ENCODE measurements around the gene MRPL3. TPM values are rescaled to one million over a fixed set of nuclear protein-coding genes. Genes with fewer than 3 reads are reported as not detected.

MRPL3 gene
- polyA plus RNA-seq, 12 donors, result 68.3 to 147 (median 82.7) TPM; not detected in 1

DNA sequence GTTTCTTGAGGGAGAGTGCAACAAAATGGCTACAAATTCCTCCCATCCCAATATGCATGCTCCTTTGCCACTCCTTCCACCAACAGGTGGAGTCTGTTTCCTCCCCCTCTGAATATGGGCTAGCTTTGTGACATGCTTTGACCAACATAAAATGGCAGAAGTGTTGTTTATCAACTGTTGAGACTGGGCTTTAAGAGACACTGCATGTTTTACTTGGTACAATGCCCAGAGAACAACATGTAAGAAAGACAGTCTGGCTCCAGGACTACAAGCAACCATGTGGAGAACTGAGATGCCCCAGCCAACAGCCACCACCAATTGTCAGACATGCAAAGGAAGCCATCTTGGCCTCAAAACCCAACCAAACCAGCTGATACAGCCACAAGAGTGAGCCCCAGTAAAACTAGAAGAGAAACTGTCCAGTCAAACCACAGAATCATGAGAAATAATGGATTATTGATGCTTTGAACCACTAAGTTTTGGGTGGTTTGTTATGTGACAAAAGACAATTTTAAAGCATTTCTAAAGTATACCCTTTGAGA, 80.7 kb downstream of the MRPL3 start:
- DNase-seq, result no peak

DNA sequence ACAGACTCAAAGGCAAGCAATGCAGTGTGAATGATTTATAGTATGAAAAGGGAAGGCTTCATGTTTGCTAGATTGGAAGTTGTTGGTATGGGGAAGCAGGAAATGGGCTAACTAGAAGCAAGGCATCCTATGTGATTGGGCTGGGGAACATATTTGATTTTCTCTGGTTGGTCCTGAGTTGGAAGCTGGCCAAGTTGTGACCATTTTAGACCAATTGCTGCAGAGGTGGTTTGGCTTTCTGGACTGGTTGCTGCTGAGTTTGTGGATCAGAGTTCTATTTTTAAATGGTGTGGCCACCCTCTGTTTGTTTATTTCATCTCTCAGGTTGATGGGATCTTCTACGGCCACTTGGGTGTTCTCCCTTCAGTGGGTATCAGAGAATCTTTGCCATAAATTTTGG, 81.5 kb downstream of the MRPL3 start:
- no peak for DNase-seq

DNA sequence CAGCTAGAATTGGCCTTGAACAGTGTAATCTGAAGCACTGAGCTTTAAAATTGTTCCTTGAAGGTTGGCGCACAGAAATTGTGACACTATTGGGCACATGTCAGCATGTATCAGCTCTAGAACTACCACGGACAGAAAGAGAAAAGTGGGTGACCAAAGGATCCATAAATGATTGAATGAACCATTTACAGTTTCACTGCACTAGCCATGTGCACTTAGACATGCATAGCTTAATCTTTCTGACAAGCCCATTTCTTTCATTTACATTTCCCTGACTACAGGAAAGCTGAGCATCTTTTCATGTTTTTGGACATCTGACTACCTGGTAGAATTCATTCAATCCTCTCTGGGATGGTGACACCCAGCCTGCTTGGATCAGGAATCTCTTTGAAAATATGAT, 85.0 kb downstream of the MRPL3 start:
- DNase-seq, result no peak

Other genes with a start within 250 kb of the MRPL3 start
- 10 to 100 TPM in 11 of 12 donors, not detected in 1; 18.8 to 29.2 (median 22.8) TPM for gene NUDT16, start 121.2 kb downstream of the MRPL3 start, polyA plus RNA-seq (ENCODE audit: insufficient read length in 12 of 12)

All from muscle of arm (tissue), 12 donors.